NK-92 (cell line): ENCODE data around the gene PHC3.
"Not testable (repeated sequence)": the region's sequence is repeated elsewhere in the genome, so short reads cannot be mapped to it uniquely, and the experiment has no call there.

Source experiments
- DNase-seq: peaks from one replicate; lab custom pipeline; 2025; ENCODE audit not compliant: unreplicated experiment; lab: John Stamatoyannopoulos, UW

The PHC3 gene

DNA sequence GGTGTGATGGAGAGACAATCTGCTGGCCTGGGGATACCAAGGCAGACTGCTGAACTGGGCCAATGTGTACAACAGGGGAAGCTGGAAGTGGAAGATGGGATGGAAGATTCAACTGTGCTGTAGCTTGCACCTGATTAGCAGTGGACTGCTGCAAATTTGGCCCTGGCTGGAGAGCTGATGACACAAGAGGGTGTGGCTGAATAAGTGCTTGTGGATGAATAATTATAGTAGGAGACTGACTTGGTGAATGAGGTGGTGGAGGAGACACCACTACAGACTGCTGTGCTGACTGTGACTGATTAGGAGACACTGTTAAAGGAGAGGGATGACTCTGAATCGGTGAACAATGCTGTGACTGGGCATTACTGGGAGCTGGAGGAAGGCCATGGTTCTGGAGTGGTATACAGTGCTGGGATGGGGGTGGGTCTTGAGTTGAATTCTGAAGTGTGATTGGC, 52.5 kb downstream of the PHC3 start:
- no peak for DNase-seq

GRCh38 chr3:170128259-170128976, 53.1 kb downstream of the PHC3 start:
- DNase-seq, result no peak

DNA sequence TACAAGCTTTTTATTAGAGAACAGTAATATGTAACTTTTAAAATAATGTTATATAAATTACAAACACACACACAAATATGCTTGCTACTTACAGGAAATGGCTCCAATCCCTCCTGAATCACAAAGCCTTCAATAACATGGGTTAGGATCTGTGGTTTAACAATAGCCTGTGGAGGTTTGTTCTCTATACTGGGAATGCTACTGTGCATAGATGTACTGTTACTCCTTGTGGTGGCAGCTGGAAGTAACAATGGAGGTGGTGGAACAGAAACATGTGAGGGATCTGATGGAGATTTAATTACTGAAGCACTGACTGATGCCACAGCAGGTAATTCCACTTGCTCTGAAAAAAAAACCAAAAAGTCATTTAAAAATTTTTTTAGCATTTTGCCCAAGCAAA, 64.4 kb downstream of the PHC3 start:
- DNase-seq, result no peak

- DNase-seq, result not testable (repeated sequence)
Measured at GRCh38 chr3:170114165-170114564, 67.4 kb downstream of the PHC3 start.

GRCh38 chr3:170111147-170111771, 70.3 kb downstream of the PHC3 start:
- no peak for DNase-seq

DNA sequence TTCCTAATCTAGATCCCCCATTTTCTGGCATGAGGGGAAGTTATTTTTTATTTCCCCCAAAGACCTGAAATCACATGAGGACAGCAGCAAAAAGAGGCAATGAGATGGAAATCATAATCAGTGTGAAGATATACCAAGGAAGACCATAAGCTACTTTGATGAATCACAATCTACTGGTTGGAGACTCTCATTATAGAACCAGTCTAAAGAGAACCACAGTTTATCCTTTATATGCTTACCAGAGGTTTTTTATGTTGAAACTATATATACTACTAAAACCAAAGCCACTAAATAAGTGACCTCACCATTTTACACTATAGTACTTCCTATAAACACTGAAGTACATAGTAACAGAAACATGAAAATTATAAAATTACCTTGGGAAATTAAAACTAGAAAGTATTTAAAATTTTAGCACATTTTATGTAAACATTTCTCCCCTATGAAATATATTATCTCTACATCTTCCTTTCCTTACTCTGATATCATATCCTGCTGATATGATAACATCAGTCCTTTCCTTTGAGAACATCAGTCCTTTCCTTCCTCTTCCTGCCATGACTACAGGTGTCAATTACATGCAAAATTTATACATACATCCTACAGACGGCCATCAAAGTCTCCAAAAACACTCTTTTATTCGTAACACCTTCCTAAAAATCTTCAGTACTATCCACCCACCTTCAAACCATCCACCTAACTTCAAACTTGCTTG, 71.8 kb downstream of the PHC3 start:
- DNase-seq, result no peak

GRCh38 chr3:170108955-170109354, 72.6 kb downstream of the PHC3 start:
- DNase-seq, result no peak

- no peak for DNase-seq
Measured at GRCh38 chr3:170107941-170108340, 73.6 kb downstream of the PHC3 start.

DNA sequence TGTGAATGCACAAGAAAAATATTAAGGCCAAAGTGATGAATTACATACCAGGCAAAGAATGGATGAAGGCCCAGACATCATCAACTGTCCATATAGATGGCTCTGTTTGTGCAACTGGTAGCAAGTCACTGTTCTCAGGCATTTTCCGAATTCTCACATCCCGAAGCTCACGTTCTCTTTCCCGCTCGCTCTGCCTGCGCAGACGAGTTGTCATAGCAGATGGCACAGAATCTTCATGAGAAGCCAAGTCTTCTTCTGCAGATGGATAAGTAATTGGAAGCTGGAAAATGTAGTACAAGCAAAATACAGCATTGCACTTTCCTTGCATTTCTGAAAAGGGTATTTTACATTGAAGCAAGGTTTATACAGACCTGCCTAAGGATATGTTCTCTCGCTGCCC, 79.1 kb downstream of the PHC3 start:
- no peak for DNase-seq

DNA sequence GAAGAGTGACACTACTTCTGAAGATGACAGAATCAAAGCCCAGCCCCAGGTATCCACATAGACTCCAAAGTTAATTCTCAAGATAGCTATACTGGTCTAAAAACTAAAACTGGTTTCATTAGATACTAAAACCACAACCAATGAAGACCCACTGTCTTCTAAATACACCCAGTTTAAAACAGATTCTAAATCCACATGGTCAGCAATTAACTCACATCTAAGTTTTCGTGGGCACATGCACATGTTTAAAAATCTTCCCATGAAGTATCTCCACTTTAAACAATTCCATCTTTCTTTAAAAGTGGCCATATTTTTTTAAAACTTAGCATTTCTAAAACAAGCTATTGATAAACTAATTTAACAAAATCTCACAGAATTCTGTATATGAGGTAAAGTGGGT, 80.6 kb downstream of the PHC3 start:
- DNase-seq, result no peak

GRCh38 chr3:170098753-170099152, 82.8 kb downstream of the PHC3 start:
- DNase-seq, result no peak

DNA sequence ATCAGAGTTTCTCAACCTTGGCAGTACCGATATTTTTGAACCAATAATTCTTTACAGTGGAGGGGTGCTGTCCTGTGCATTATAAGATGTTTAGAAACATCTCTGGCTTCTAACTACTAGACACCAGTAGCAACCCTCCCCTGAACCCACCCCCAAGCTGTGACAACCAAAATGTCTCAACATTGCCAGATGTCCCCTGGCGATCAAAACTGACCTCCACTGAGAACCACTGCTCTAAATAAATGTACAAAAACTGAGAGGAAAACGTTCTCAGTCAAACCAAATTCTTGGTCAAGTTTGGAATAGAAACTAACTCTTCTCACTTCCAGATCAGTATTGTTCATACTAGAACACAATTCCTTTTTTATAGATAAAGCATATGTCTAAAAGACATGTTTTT, 85.2 kb downstream of the PHC3 start:
- DNase-seq, result no peak

GRCh38 chr3:170095771-170096170, 85.8 kb downstream of the PHC3 start:
- no peak for DNase-seq

GRCh38 chr3:170092907-170093306, 88.6 kb downstream of the PHC3 start:
- no peak for DNase-seq

DNA sequence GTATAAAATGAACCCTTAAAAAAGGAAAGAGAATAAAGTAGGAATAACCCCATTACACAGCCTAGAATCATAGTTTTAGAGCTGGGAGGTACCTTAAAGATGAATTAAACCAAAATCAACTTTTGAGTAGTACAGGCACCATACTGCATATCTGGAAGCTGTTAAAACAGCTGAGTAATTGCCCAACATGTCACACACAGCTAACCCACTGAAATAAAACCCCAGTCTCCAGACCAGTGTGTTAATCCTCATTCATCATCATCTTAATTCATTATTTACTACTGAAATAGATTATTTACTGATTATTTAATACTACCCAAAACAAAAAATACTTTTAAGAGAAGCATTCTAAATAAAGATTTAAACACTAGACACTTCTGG, 90.9 kb downstream of the PHC3 start:
- no peak for DNase-seq

DNA sequence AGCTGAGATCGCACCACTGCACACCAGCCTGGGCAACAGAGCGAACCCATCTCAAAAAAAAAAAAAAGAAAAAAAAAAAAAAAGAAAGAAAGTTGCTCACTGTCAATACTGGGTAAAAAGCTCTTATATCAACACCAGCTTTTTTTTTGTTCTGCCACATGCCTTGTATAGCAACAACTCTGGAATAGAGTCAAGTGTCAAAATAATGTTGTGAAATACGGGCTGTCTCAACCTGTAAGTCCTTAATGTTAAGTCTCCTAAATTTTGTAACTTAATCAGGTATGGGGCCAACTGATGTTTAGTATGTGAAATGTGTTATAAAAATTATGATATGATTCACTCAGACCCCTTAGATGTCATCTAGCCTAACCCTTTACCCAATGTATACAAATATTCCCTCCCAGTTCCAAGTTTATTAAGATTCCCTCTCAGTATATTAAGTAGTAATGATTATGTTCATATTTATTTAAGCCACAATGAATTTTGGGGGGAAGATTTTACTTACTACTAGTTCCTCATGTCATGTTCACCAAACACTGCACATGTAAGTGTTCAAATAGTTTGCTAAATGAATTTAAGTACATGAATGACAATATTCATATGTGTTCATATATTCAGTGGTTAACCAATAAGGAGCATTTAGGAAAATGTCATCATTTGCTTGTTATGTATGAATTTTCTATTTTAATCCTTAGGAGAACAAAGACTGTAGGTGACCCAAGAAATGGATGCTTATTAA, 91.5 kb downstream of the PHC3 start:
- no peak for DNase-seq

- no peak for DNase-seq
Measured at GRCh38 chr3:170085396-170085795, 96.1 kb downstream of the PHC3 start.

GRCh38 chr3:170083343-170083742, 98.2 kb downstream of the PHC3 start:
- no peak for DNase-seq

- DNase-seq, result no peak
Measured at GRCh38 chr3:170081079-170081741, 100.3 kb downstream of the PHC3 start.

GRCh38 chr3:170080605-170081004, 100.9 kb downstream of the PHC3 start:
- no peak for DNase-seq

- DNase-seq, result no peak
Measured at GRCh38 chr3:170079536-170080165, 101.9 kb downstream of the PHC3 start.
